HG03439 (cell line): Measurements from ENCODE around the gene RCBTB2.
A peak's percentile ranks its signal among the peaks of the same experiment; 100 is the strongest.

Experiments
- ATAC-seq: cut with Tn5 transposase; IDR thresholded peaks from one replicate; pipeline ENCODE4 v1.9.1; 2021; ENCODE audit warnings: mild to moderate bottlenecking, moderate library complexity; ENCODE audit not compliant: unreplicated experiment

RCBTB2 gene

GRCh38 chr13:48496271-48497161 is 36.4 kb downstream of the RCBTB2 start:
- no peak for ATAC-seq

GRCh38 chr13:48494874-48495273 is 38.0 kb downstream of the RCBTB2 start:
- ATAC-seq: no peak

- ATAC-seq: no peak
These were observed 39.0 kb downstream of the RCBTB2 start for GRCh38 chr13:48493851-48494250.

GRCh38 chr13:48493066-48493765 is 39.7 kb downstream of the RCBTB2 start:
- ATAC-seq: no peak

DNA sequence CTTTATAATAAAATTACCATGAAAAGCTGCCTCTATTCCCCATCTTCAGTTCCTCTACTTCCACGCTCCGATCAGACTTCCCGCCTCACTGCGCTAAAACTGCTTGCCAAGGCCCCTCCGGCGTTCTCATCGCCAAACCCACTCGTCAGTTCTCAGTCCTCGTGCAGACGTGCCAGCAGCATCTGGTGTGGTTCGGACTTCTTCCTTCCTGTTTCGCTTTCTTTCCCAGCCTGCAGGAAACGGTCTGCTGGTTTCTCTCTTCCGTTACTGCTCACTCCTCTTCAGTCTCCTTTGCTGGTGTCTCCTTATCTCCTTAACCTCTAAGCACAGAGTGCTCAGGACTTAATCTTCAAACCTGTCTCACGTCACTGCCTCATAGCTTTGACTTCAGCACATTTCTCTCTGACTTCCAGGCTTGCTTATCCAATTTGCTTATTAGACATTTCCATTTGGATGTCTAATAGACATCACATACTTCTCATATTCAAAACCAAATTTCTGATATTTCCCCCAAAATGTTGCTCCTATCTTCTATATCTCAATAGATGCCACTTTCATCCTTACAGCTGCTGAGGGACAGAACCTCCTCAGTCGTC is 40.3 kb downstream of the RCBTB2 start:
- peak; percentile 78 for ATAC-seq

DNA sequence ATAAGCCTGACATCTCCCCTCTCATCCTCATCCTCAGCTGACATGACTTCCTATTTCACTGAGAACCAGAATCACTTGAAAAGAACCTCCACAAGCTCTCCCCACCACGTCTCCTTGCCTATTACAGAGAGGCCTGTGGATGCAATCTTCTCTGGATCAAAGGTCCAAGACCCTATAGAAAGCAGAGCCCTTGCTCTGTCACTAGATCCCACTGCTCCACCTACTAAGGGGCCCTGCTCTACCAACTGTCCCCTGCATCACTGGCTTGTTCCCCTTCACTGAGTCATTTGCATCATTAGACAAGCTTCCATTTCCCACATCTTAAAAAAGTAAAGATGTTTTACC is 40.8 kb downstream of the RCBTB2 start:
- peak; percentile 52 for ATAC-seq

GRCh38 chr13:48491423-48492095 is 41.3 kb downstream of the RCBTB2 start:
- no peak for ATAC-seq

DNA sequence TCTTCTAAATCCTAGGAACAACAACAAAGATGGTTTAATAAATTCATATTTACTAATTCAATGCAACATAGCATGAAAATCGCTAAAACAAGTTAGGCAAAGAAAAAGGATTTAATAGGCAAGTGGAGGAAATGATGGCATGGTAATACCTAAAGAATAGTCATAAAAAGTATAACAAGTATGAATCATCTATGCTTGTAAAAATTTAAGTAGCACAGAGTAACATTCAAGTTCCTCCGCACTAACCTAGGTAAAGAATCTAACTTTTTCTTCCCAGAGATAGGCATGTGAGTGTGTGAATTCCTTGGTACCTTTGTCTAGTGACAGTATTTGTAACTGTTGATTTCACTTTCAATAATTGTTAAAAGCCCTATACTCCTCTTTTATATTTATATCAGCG is 42.6 kb downstream of the RCBTB2 start:
- ATAC-seq: no peak

DNA sequence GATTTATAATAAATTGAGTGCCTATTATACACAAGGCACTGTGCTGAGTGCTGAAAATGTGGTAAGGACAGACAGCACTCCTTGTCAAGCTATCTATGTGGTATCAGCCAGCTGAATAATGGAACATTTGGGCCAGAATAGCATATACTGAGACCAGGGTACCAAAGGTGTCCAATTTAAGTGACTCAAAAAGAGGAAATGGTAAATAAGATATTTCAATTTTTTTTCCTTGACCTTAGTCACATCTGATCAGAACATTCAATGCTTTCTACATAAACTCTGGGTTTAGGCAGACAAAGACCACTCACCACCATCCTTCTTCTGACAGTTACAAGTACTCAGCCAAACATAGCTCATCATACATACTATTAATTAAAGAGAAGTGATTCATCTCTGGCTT is 43.2 kb downstream of the RCBTB2 start:
- ATAC-seq: no peak

DNA sequence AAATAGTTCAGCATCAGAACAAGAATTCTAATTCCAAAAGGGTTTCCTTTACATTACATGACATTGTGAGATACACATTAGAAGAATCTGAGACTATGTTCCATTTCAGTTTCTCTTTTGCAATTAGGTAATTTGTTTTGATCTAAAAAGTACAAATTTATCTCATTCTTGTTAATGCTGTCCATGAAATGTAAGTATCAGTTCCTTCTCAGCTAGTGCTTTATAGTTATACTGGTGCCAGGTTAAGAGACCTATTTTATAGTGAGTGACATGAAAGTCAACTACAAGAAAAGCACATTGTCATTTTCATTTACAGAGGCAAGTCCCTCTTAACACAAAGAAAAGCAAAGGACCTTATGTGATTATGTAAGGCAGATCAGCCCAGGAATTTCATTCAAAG is 43.9 kb downstream of the RCBTB2 start:
- ATAC-seq: no peak

GRCh38 chr13:48487968-48488367 is 44.9 kb downstream of the RCBTB2 start:
- no peak for ATAC-seq

GRCh38 chr13:48486836-48487235 is 46.0 kb downstream of the RCBTB2 start:
- ATAC-seq: no peak

DNA sequence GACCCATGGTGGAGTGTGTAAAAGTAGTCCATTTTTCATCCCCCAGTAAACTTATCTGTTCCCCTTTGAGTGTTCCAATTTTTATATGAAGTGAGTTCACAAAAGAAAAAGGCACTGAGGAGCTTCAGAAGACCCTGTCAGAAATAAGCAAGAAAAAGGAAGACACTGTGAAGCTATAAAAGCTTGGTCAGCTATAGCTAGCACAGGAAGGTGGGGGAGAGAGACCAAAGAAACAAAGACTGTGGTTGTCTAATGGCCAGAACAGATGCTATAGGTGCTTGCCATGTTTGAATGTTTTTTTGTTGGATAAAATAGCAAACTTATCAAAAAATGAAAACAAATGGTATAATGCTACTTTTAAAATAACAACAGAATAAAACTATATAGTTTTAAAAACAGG is 46.5 kb downstream of the RCBTB2 start:
- ATAC-seq: no peak

- no peak for ATAC-seq
These were observed 47.4 kb downstream of the RCBTB2 start for GRCh38 chr13:48485432-48485831.

DNA sequence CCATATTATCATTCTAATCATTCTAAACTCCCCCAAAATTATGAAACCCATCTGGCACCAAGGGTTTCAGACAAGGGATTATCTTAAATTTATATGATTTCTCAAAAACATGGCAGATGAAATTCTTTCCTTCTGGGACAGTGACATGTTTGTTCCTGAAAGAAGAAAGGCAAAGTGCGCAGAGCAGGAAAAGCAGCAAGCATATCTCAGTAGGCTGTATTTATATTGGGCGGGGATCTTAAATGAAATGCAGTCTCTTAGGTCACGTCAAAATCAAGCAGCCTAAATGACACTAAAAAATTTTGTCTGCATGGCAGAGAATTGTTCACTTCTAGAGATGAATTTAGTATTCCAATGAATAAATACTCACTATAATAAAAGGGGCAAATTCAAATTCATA is 49.3 kb downstream of the RCBTB2 start:
- ATAC-seq: no peak

- no peak for ATAC-seq
These were observed 54.5 kb downstream of the RCBTB2 start for GRCh38 chr13:48478391-48478790.

- peak; percentile 49 for ATAC-seq
These were observed 55.6 kb downstream of the RCBTB2 start for GRCh38 chr13:48477191-48477855.

- ATAC-seq: no peak
These were observed 56.2 kb downstream of the RCBTB2 start for GRCh38 chr13:48476686-48477085.

DNA sequence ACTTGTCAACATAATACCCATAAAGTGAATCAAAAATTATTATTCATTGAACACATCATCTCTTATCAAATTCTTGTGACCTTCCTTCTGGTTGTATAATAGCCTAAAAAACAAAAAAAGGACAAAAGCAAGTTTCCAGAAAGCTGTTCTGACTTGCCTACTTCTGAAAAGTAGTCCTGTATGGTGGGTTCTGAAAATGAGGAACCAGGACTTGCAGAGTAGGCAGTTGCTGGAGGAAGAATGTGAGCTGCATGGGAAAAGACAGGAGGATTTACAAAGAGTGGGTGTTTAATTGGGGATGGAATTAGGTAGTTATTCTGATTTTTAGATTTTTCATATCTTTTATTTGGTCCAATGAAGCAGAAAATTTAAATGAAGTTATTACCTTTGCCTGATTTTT is 56.7 kb downstream of the RCBTB2 start:
- ATAC-seq: no peak

- ATAC-seq: no peak
These were observed 57.6 kb downstream of the RCBTB2 start for GRCh38 chr13:48475230-48475629.
